ENCODE data around the gene IFIT1B.

- TF ChIP-seq, protein P1, sequence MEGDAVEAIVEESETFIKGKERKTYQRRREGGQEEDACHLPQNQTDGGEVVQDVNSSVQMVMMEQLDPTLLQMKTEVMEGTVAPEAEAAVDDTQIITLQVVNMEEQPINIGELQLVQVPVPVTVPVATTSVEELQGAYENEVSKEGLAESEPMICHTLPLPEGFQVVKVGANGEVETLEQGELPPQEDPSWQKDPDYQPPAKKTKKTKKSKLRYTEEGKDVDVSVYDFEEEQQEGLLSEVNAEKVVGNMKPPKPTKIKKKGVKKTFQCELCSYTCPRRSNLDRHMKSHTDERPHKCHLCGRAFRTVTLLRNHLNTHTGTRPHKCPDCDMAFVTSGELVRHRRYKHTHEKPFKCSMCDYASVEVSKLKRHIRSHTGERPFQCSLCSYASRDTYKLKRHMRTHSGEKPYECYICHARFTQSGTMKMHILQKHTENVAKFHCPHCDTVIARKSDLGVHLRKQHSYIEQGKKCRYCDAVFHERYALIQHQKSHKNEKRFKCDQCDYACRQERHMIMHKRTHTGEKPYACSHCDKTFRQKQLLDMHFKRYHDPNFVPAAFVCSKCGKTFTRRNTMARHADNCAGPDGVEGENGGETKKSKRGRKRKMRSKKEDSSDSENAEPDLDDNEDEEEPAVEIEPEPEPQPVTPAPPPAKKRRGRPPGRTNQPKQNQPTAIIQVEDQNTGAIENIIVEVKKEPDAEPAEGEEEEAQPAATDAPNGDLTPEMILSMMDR (IDR thresholded peaks at IDR 0.05) = no peak
- no peak for TF ChIP-seq POLR2A (IDR thresholded peaks at IDR 0.05)
Measured at GRCh38 chr10:89414879-89415821, 37.3 kb downstream of the IFIT1B start.

All from thyroid gland (tissue), 4 donors.